HepG2 (cell line): ENCODE measurements around the gene AP4S1. TPM values are rescaled to one million over a fixed set of nuclear protein-coding genes. Genes with fewer than 3 reads are reported as not detected.
A peak's percentile ranks its signal among the peaks of the same experiment; 100 is the strongest.
"Not testable (repeated sequence)": the region's sequence is repeated elsewhere in the genome, so short reads cannot be mapped to it uniquely, and the experiment has no call there.

Experiments used
- ATAC-seq: fragments of 200-7000 bp; cut with Tn5 transposase; 3 replicates; pipeline ENCODE4 v1.9.1; 2020; ENCODE audit warnings: mild to moderate bottlenecking, moderate library complexity
- BruUV-seq: library from RNA; stranded (reverse); fragments of 400-500 nt; replicated peaks from 2 replicates; lab custom pipeline; 2021; lab: Mats Ljungman, UMichigan
- CTCF ChIA-PET: fragments of 300-600 bp; formaldehyde crosslinking; extraction: SDS; loops from one replicate; lab custom pipeline; 2021; ENCODE audit warnings: low total read pairs, inconsistent platforms, low intra/inter-chr PET ratio; lab: Yijun Ruan, JAX
- POLR2A ChIA-PET: fragments of 350-600 bp; sonication (Branson Sonifier 250); formaldehyde crosslinking; loops from one replicate; lab custom pipeline; 2020; ENCODE audit warnings: antibody characterized with exemption, inconsistent platforms; lab: Yijun Ruan, JAX
- DNase-seq: peaks from one replicate; pipeline ENCODE4 v3.0.0-alpha.2; 2015; ENCODE audit warnings: low spot score
- FAIRE-seq: peaks from 3 replicates; lab custom pipeline; 2011; peaks lifted over from hg19 to GRCh38; lab: Jason Lieb, UNC
- H2AFZ ChIP-seq: one replicate; pipeline ENCODE4 v1.6.1; 2011; ENCODE audit warnings: low read length, inconsistent platforms
- H3K27ac ChIP-seq: fragments of 300-600 bp; 3 replicates; pipeline ENCODE4 v1.8.0; 2011; ENCODE audit warnings: mixed run types, mild to moderate bottlenecking, mixed read lengths, low read length, inconsistent platforms; ENCODE audit not compliant: insufficient read depth; ENCODE audit errors: extremely low read length
- H3K27me3 ChIP-seq, 2 experiments: fragments of 200-600 bp in 1 of 2; 2 replicates in 1 of 2; 3 replicates in 1 of 2; pipeline versions ENCODE4 v1.6.0 to v1.8.0; 2011; ENCODE audit warnings: low read length in 2 of 2, mild to moderate bottlenecking in 2 of 2, moderate library complexity in 2 of 2, inconsistent platforms in 1 of 2; ENCODE audit not compliant: insufficient read depth in 2 of 2, control insufficient read depth in 1 of 2
- H3K36me3 ChIP-seq, 2 experiments: fragments of 200-600 bp in 1 of 2; replicated peaks in 1 of 2; 2 replicates in 1 of 2; 3 replicates in 1 of 2; pipeline versions ENCODE4 v1.5.1 to v1.8.0; 2011; ENCODE audit warnings: low read length in 2 of 2, inconsistent platforms in 1 of 2; ENCODE audit not compliant: insufficient read depth in 2 of 2, control insufficient read depth in 1 of 2
- H3K4me1 ChIP-seq: 2 replicates; pipeline ENCODE4 v1.5.1; 2012; ENCODE audit warnings: low read length, inconsistent platforms; ENCODE audit not compliant: insufficient read depth
- H3K4me2 ChIP-seq: 2 replicates; pipeline ENCODE4 v1.6.0; 2011; ENCODE audit warnings: low read depth, low read length, inconsistent platforms
- H3K4me3 ChIP-seq, 3 experiments: fragments of 200-600 bp in 1 of 3; sonication (generic), shearing (Covaris generic) in 1 of 3; replicated peaks in 1 of 3; 2 replicates each; pipeline ENCODE4 v1.5.1; 2011 to 2016; ENCODE audit warnings: low read length in 3 of 3, inconsistent platforms in 2 of 3, low read depth in 2 of 3, mild to moderate bottlenecking in 2 of 3, control low read depth in 1 of 3, mixed read lengths in 1 of 3; ENCODE audit not compliant: insufficient read depth in 1 of 3
- H3K79me2 ChIP-seq: one replicate; pipeline ENCODE4 v1.6.1; 2011; ENCODE audit warnings: low read length, inconsistent platforms; ENCODE audit not compliant: insufficient read depth
- H3K9ac ChIP-seq: 2 replicates; pipeline ENCODE4 v1.6.0; 2011; ENCODE audit warnings: mild to moderate bottlenecking, low read depth, low read length, inconsistent platforms; ENCODE audit not compliant: insufficient read depth
- H3K9me3 ChIP-seq: 2 replicates; pipeline ENCODE4 v1.5.1; 2012; ENCODE audit warnings: mild to moderate bottlenecking, low read length
- H4K20me1 ChIP-seq: 2 replicates; pipeline ENCODE4 v1.6.0; 2011; ENCODE audit warnings: inconsistent platforms, mild to moderate bottlenecking, low read length, moderate library complexity; ENCODE audit not compliant: insufficient read depth
- CEBPG ChIP-seq: IDR thresholded peaks from 2 replicates; pipeline ENCODE4 v1.6.1; 2016
- GATAD1 ChIP-seq: IDR thresholded peaks from 2 replicates; pipeline ENCODE4 v1.6.1; 2016; ENCODE audit warnings: missing genetic modification reagents, missing compliant biosample characterization
- PPARG ChIP-seq: conservative IDR thresholded peaks from 2 replicates; pipeline ENCODE4 v1.6.1; 2016; ENCODE audit warnings: missing biosample characterization, missing genetic modification reagents
- ZBTB38 ChIP-seq: sonication (generic); formaldehyde crosslinking; IDR thresholded peaks from 2 replicates; pipeline ENCODE4 v1.5.1; 2020; ENCODE audit warnings: mild to moderate bottlenecking, missing genetic modification reagents
- ZBTB4 ChIP-seq: sonication (generic); formaldehyde crosslinking; IDR thresholded peaks from 2 replicates; pipeline ENCODE4 v1.4.0; 2020; ENCODE audit warnings: missing genetic modification reagents, mild to moderate bottlenecking, borderline replicate concordance
- ZNF232 ChIP-seq: sonication (generic); formaldehyde crosslinking; IDR thresholded peaks from 2 replicates; pipeline ENCODE4 v1.4.0; 2020; ENCODE audit warnings: missing genetic modification reagents, borderline replicate concordance
- ZNF460 ChIP-seq: sonication (generic); formaldehyde crosslinking; IDR thresholded peaks from 2 replicates; pipeline ENCODE4 v1.5.1; 2020; ENCODE audit warnings: missing genetic modification reagents, mild to moderate bottlenecking, borderline replicate concordance
- ZNF547 ChIP-seq: sonication (generic); formaldehyde crosslinking; IDR thresholded peaks from 2 replicates; pipeline ENCODE4 v1.5.1; 2020; ENCODE audit warnings: mild to moderate bottlenecking, missing genetic modification reagents
- ZNF687 ChIP-seq: sonication (generic); formaldehyde crosslinking; IDR thresholded peaks from 2 replicates; pipeline ENCODE4 v1.5.1; 2020; ENCODE audit warnings: mild to moderate bottlenecking, missing genetic modification reagents, moderate library complexity
- WGBS: methylation state at CpG from one replicate; pipeline ENCODE4 v1.1.6; 2017; ENCODE audit warnings: low lambda C conversion rate; 5-methylcytosine and 5-hydroxymethylcytosine counted together
- in situ Hi-C: cut with HindIII; loops from 2 replicates; pipeline ENCODE4 v1.10.0; 2017; ENCODE audit warnings: low pct_unique_long_range_greater_than_20kb; ENCODE audit not compliant: extremely low pct_ligation_motif_present
- intact Hi-C: fragments of 100-400 bp; cut with micrococcal nuclease; formaldehyde crosslinking; loops from one replicate; pipeline ENCODE4 v1.10.0; 2022; ENCODE audit not compliant: unreplicated experiment
- polyA plus RNA-seq, 8 experiments: library from polyadenylated mRNA; depleted of rRNA in 3 of 8; stranded (reverse) in 7 of 8; unstranded in 1 of 8; fragments of >200 nt; fragmentation: Illumina TruSeq in 4 of 8; extraction: Trizol in 4 of 8; gene quantifications; 2 replicates each; pipeline versions ENCODE4 v1.2.1 to v1.2.3, GENCODE V29; 2011 to 2016; ENCODE audit warnings: low read depth in 4 of 8, missing spikeins in 1 of 8, mixed read lengths in 1 of 8; ENCODE audit not compliant: insufficient read depth in 1 of 8
- total RNA-seq, 5 experiments: library from RNA; depleted of rRNA; stranded (reverse); fragments of >200 nt; fragmentation: Illumina TruSeq; extraction: Trizol; gene quantifications; 2 replicates each; pipeline ENCODE4 v1.2.3, GENCODE V29; 2016; ENCODE audit warnings: low read depth in 1 of 5

The AP4S1 gene
- total and polyA plus RNA-seq, 2 of the 13 experiments (the other 11 are each of a cell fraction or from before 2014, with no cell fraction given), result 3.9 to 21.1 TPM

DNA sequence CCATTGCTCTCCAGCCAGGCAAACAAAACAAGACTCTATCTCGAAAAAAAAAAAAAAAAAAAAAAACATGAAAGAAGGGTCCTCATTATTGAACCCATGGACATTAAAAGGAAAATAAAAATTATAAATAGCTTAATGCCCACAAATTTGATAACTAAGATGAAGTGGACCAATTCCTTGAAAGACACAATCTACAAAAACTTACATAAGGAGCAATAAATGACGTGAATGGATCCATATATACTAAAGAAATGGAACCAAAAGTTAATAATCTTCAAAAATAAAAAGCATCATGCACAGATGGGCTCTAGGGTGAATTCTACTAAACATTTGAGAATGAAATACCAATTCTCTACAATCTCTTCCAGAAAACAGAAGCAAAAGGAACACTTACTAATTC, 47.7 kb upstream of the AP4S1 start:
- 93% methylated on average over 2 of the region's 2 CpGs for WGBS

GRCh38 chr14:30980106-30980704, 45.2 kb upstream of the AP4S1 start:
- H3K27me3 ChIP-seq, H2AFZ ChIP-seq, H3K9ac ChIP-seq, BruUV-seq, H3K4me2 ChIP-seq, H3K9me3 ChIP-seq, H3K36me3 ChIP-seq, H3K4me3 ChIP-seq: not testable (repeated sequence)
- intact Hi-C loops, result loop anchor here (1.0 to 10.0 kb wide), 4 partner anchors 46 to 375 kb away; partner anchors contain the start of gene STRN3
- ATAC-seq, result peak; percentile 80
- H3K27ac ChIP-seq, result peak overlapping the region; percentile 7
- WGBS, result 85% methylated on average over 13 of the region's 13 CpGs
- H4K20me1 ChIP-seq, result peaks cover 78% of the 10 kb centered on the region
- FAIRE-seq, result peak; percentile 30
- POLR2A ChIA-PET, result interaction anchor here (1.9 to 3.2 kb wide), 2 partner anchors 11 to 46 kb away, joined by 4 to 20 read pairs; partner anchors contain the start of genes AP4S1 and STRN3
- CTCF ChIA-PET, result interaction anchor here (0.7 to 5.8 kb wide), 4 partner anchors 99 to 134 kb away, joined by 3 to 102 read pairs (median 10); no protein-coding TSS in a partner anchor
- in situ Hi-C loops, result loop anchor here (5.0 kb wide), 1 partner anchor 102 kb away; no protein-coding TSS in a partner anchor
- DNase-seq, result peak; percentile 85
- H3K79me2 ChIP-seq, result peaks cover 96% of the 10 kb centered on the region
- H3K4me1 ChIP-seq, result peaks cover 29% of the 10 kb centered on the region
- TF ChIP-seq GATAD1 (CRISPR knock-in tag) (peak; percentile 31; the same call in 1 of the 2 replicates), ZBTB38 (CRISPR knock-in tag) (peak; percentile 65; the same call in 1 of the 2 replicates), ZNF460 (peak; percentile 93), PPARG (0 out of 2 replicates have a peak, but pooled peaks have one; percentile 30), ZBTB4 (peak; percentile 56; the same call in 1 of the 2 replicates), ZNF547 (0 out of 2 replicates have a peak, but pooled peaks have one; percentile 62), ZNF687 (CRISPR knock-in tag) (peak; percentile 43), CEBPG (CRISPR knock-in tag) (0 out of 2 replicates have a peak, but pooled peaks have one; percentile 2)

More for the DNA sequence above, 47.7 kb upstream of the AP4S1 start:
- Histone ChIP-seq H4K20me1 (peaks cover 88% of the 10 kb centered on the region), H3K27ac (no peak overlapping the region), H3K79me2 (peaks cover 97% of the 10 kb centered on the region), H3K4me3 (no peak overlapping the region), H3K4me1 (peaks cover 53% of the 10 kb centered on the region), H3K27me3 (no peaks in the 10 kb centered on the region), H3K9ac (no peak overlapping the region)
- no peak for DNase-seq
- POLR2A ChIA-PET, result interaction anchor here (1.2 kb wide), 1 partner anchor 49 kb away, joined by 3 read pairs; no protein-coding TSS in a partner anchor
- CTCF ChIA-PET, result interaction anchor here (5.8 kb wide), 1 partner anchor 104 kb away, joined by 102 read pairs; no protein-coding TSS in a partner anchor
- no TSS peak for BruUV-seq
- TF ChIP-seq ZNF232, result no peak
- TF ChIP-seq, all 625 proteins: peak for 0
- H3K4me2 ChIP-seq, result no peak overlapping the region
- H2AFZ ChIP-seq, result no peak overlapping the region
- intact Hi-C loops, result no loop called here
- no peaks in the 10 kb centered on the region for H3K9me3 ChIP-seq
- in situ Hi-C loops, result no loop called here
- no peak for FAIRE-seq
- H3K36me3 ChIP-seq, result no peaks in the 10 kb centered on the region
- no peak for ATAC-seq
